HepG2 (cell line): ENCODE measurements around the gene PHYHIPL. TPM values are rescaled to one million over a fixed set of nuclear protein-coding genes. Genes with fewer than 3 reads are reported as not detected.

Experiments
- AHDC1 ChIP-seq: sonication (generic); formaldehyde crosslinking; IDR thresholded peaks from 2 replicates; pipeline ENCODE4 v1.5.1; 2020; ENCODE audit warnings: mild to moderate bottlenecking, missing genetic modification reagents, borderline replicate concordance
- AHR ChIP-seq: IDR thresholded peaks from 2 replicates; pipeline ENCODE4 v1.6.1; 2018; ENCODE audit warnings: missing genetic modification reagents, missing compliant biosample characterization
- ATF4 ChIP-seq, 2 experiments: fragments of 450-650 bp in 1 of 2; sonication (generic) in 1 of 2; formaldehyde crosslinking; IDR thresholded peaks; 2 replicates each; pipeline versions ENCODE4 v1.5.0 to v1.8.0; 2020 to 2022; ENCODE audit warnings: mild to moderate bottlenecking in 1 of 2, missing genetic modification reagents in 1 of 2
- CCDC6 ChIP-seq: sonication (generic); formaldehyde crosslinking; IDR thresholded peaks from 2 replicates; pipeline ENCODE4 v1.8.1; 2022; ENCODE audit warnings: mild to moderate bottlenecking, missing genetic modification reagents, moderate library complexity
- FLYWCH1 ChIP-seq: sonication (generic); formaldehyde crosslinking; IDR thresholded peaks from 2 replicates; pipeline ENCODE4 v1.8.1; 2023; ENCODE audit warnings: mild to moderate bottlenecking, missing genetic modification reagents
- MLLT10 ChIP-seq: sonication (generic); formaldehyde crosslinking; IDR thresholded peaks from 2 replicates; pipeline ENCODE4 v1.4.0; 2020; ENCODE audit warnings: missing genetic modification reagents
- PHF21A ChIP-seq: sonication (generic); formaldehyde crosslinking; IDR thresholded peaks from 2 replicates; pipeline ENCODE4 v1.5.0; 2020; ENCODE audit warnings: mild to moderate bottlenecking, missing genetic modification reagents
- RARG ChIP-seq: sonication (generic); formaldehyde crosslinking; IDR thresholded peaks from 2 replicates; pipeline ENCODE4 v1.4.0; 2020; ENCODE audit warnings: low read depth, mild to moderate bottlenecking, missing genetic modification reagents
- RORA ChIP-seq: sonication (generic); formaldehyde crosslinking; IDR thresholded peaks from 2 replicates; pipeline ENCODE4 v1.5.0; 2020; ENCODE audit warnings: mild to moderate bottlenecking, missing genetic modification reagents, moderate library complexity
- SNAPC5 ChIP-seq: sonication (generic); formaldehyde crosslinking; IDR thresholded peaks from 2 replicates; pipeline ENCODE4 v1.8.1; 2023; ENCODE audit warnings: mild to moderate bottlenecking, missing genetic modification reagents, borderline replicate concordance
- TSC22D2 ChIP-seq: sonication (generic); formaldehyde crosslinking; IDR thresholded peaks from 2 replicates; pipeline ENCODE4 v1.5.1; 2020; ENCODE audit warnings: missing genetic modification reagents, mild to moderate bottlenecking, borderline replicate concordance
- ZBTB49 ChIP-seq: sonication (generic); formaldehyde crosslinking; IDR thresholded peaks from 2 replicates; pipeline ENCODE4 v1.4.0; 2020; ENCODE audit warnings: missing genetic modification reagents, borderline replicate concordance
- ZFP1 ChIP-seq: IDR thresholded peaks from 2 replicates; pipeline ENCODE4 v1.6.1; 2016
- ZKSCAN8 ChIP-seq: IDR thresholded peaks from 2 replicates; pipeline ENCODE4 v1.6.1; 2016; ENCODE audit warnings: borderline replicate concordance, missing genetic modification reagents, missing compliant biosample characterization
- ZNF251 ChIP-seq: sonication (generic); formaldehyde crosslinking; IDR thresholded peaks from 2 replicates; pipeline ENCODE4 v1.9.0; 2021; ENCODE audit warnings: mild to moderate bottlenecking, missing genetic modification reagents
- ZNF3 ChIP-seq: IDR thresholded peaks from 2 replicates; pipeline ENCODE4 v1.7.0; 2017; ENCODE audit warnings: inconsistent platforms
- polyA plus RNA-seq, 8 experiments: library from polyadenylated mRNA; depleted of rRNA in 3 of 8; stranded (reverse) in 7 of 8; unstranded in 1 of 8; fragments of >200 nt; fragmentation: Illumina TruSeq in 4 of 8; extraction: Trizol in 4 of 8; gene quantifications; 2 replicates each; pipeline versions ENCODE4 v1.2.1 to v1.2.3, GENCODE V29; 2011 to 2016; ENCODE audit warnings: low read depth in 4 of 8, missing spikeins in 1 of 8, mixed read lengths in 1 of 8; ENCODE audit not compliant: insufficient read depth in 1 of 8
- total RNA-seq, 5 experiments: library from RNA; depleted of rRNA; stranded (reverse); fragments of >200 nt; fragmentation: Illumina TruSeq; extraction: Trizol; gene quantifications; 2 replicates each; pipeline ENCODE4 v1.2.3, GENCODE V29; 2016; ENCODE audit warnings: low read depth in 1 of 5
- TF ChIP-seq, protein P1 (sequence below): IDR thresholded peaks from 2 replicates; pipeline ENCODE4 v1.6.1; 2012; ENCODE audit warnings: low read length, improper control_type of control experiment

PHYHIPL gene
- total and polyA plus RNA-seq, 2 of the 13 experiments (the other 11 are each of a cell fraction or from before 2014, with no cell fraction given), result 40.6 to 78.5 TPM

GRCh38 chr10:59176241-59177030 lies at the start of gene PHYHIPL (continued):
- TF ChIP-seq SNAPC5 (CRISPR knock-in tag) (no peak), ZNF3 (CRISPR knock-in tag) (no peak), RARG (CRISPR knock-in tag) (no peak), ZKSCAN8 (CRISPR knock-in tag) (no peak), TSC22D2 (peak; percentile 37; the same call in 1 of the 2 replicates), FLYWCH1 (no peak), AHR (no peak), CCDC6 (CRISPR knock-in tag) (peak; percentile 60; the same call in 1 of the 2 replicates), ATF4 (CRISPR knock-in tag; IDR thresholded peaks at IDR 0.05) (peak in 1 of 2 experiments; percentile 46; a peak in 1 of 4 replicates), PHF21A (no peak), ZNF251 (no peak), AHDC1 (CRISPR knock-in tag) (no peak; the same call in 1 of the 2 replicates), ZBTB49 (CRISPR knock-in tag) (no peak), ZFP1 (CRISPR knock-in tag) (no peak), MLLT10 (CRISPR knock-in tag) (no peak), RORA (CRISPR knock-in tag) (no peak)
- TF ChIP-seq, protein P1, sequence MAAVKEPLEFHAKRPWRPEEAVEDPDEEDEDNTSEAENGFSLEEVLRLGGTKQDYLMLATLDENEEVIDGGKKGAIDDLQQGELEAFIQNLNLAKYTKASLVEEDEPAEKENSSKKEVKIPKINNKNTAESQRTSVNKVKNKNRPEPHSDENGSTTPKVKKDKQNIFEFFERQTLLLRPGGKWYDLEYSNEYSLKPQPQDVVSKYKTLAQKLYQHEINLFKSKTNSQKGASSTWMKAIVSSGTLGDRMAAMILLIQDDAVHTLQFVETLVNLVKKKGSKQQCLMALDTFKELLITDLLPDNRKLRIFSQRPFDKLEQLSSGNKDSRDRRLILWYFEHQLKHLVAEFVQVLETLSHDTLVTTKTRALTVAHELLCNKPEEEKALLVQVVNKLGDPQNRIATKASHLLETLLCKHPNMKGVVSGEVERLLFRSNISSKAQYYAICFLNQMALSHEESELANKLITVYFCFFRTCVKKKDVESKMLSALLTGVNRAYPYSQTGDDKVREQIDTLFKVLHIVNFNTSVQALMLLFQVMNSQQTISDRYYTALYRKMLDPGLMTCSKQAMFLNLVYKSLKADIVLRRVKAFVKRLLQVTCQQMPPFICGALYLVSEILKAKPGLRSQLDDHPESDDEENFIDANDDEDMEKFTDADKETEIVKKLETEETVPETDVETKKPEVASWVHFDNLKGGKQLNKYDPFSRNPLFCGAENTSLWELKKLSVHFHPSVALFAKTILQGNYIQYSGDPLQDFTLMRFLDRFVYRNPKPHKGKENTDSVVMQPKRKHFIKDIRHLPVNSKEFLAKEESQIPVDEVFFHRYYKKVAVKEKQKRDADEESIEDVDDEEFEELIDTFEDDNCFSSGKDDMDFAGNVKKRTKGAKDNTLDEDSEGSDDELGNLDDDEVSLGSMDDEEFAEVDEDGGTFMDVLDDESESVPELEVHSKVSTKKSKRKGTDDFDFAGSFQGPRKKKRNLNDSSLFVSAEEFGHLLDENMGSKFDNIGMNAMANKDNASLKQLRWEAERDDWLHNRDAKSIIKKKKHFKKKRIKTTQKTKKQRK, result no peak
